GM18519 (cell line): ENCODE data around the gene KRT6B.
"Not testable (repeated sequence)": the region's sequence is repeated elsewhere in the genome, so short reads cannot be mapped to it uniquely, and the experiment has no call there.

ENCODE experiments used
- ATAC-seq: cut with Tn5 transposase; IDR thresholded peaks from one replicate; pipeline ENCODE4 v1.9.1; 2021; ENCODE audit warnings: mild to moderate bottlenecking, moderate library complexity; ENCODE audit not compliant: unreplicated experiment, low FRiP score

KRT6B gene

GRCh38 chr12:52415870-52416750 is 35.8 kb downstream of the KRT6B start:
- ATAC-seq, result no peak

GRCh38 chr12:52414936-52415335 is 37.0 kb downstream of the KRT6B start:
- ATAC-seq, result no peak

- no peak for ATAC-seq
Observed at GRCh38 chr12:52413782-52414345, 38.1 kb downstream of the KRT6B start.

- no peak for ATAC-seq
Observed at GRCh38 chr12:52413202-52413601, 38.7 kb downstream of the KRT6B start.

GRCh38 chr12:52411815-52412214 is 40.1 kb downstream of the KRT6B start:
- no peak for ATAC-seq

- not testable (repeated sequence) for ATAC-seq
Observed at GRCh38 chr12:52410589-52411248, 41.2 kb downstream of the KRT6B start.

GRCh38 chr12:52407918-52408317 is 44.0 kb downstream of the KRT6B start:
- no peak for ATAC-seq

GRCh38 chr12:52405922-52406385 is 46.0 kb downstream of the KRT6B start, which contains the start of gene KRT82:
Gene KRT82 (minus strand): TSS chr12:52406335. CDS start chr12:52406277, 58 bp downstream.
- no peak for ATAC-seq

- ATAC-seq, result no peak
Observed at GRCh38 chr12:52404951-52405350, 47.0 kb downstream of the KRT6B start.

- no peak for ATAC-seq
Observed at GRCh38 chr12:52403561-52403960, 48.4 kb downstream of the KRT6B start.

GRCh38 chr12:52402873-52403540 is 48.9 kb downstream of the KRT6B start:
- no peak for ATAC-seq

GRCh38 chr12:52402377-52402776 is 49.6 kb downstream of the KRT6B start:
- ATAC-seq, result no peak

- ATAC-seq, result no peak
Observed at GRCh38 chr12:52401926-52402325, 50.0 kb downstream of the KRT6B start.

GRCh38 chr12:52401526-52401925 is 50.4 kb downstream of the KRT6B start:
- no peak for ATAC-seq

- ATAC-seq, result no peak
Observed at GRCh38 chr12:52400906-52401305, 51.0 kb downstream of the KRT6B start.

- no peak for ATAC-seq
Observed at GRCh38 chr12:52399756-52400155, 52.2 kb downstream of the KRT6B start.

- ATAC-seq, result no peak
Observed at GRCh38 chr12:52398176-52398575, 53.8 kb downstream of the KRT6B start.

- ATAC-seq, result no peak
Observed at GRCh38 chr12:52396656-52397055, 55.3 kb downstream of the KRT6B start.
